ENCODE results near the gene CSMD2. TPM values are rescaled to one million over a fixed set of nuclear protein-coding genes. Genes with fewer than 3 reads are reported as not detected.

Gene CSMD2
- total RNA-seq, 3 donors from 2014 or later = 0.12 to 0.41 (median 0.28) TPM

- H3K4me3 ChIP-seq = no peak overlapping the region
- no peak for DNase-seq
- intact Hi-C loops (cut with DNase I, micrococcal nuclease) = no loop called here
- H3K4me1 ChIP-seq (ENCODE audit: low read depth) = no peaks in the 10 kb centered on the region
- TF ChIP-seq CTCF (IDR thresholded peaks at IDR 0.05) = no peak
- no peaks in the 10 kb centered on the region for H3K36me3 ChIP-seq (ENCODE audit: low read depth)
- H3K9me3 ChIP-seq = no peaks in the 10 kb centered on the region
- no peak for ATAC-seq
Measured at GRCh38 chr1:33860671-33861070, 304.4 kb downstream of the CSMD2 start.

- Histone ChIP-seq H3K9me3 (no peaks in the 10 kb centered on the region), H3K36me3 (ENCODE audit: low read depth) (no peaks in the 10 kb centered on the region), H3K4me3 (no peak overlapping the region), H3K4me1 (ENCODE audit: low read depth) (no peaks in the 10 kb centered on the region)
- TF ChIP-seq CTCF (IDR thresholded peaks at IDR 0.05) = no peak
- no peak for ATAC-seq
- DNase-seq = no peak
- intact Hi-C loops (cut with DNase I, micrococcal nuclease) = no loop called here
Measured at GRCh38 chr1:33854091-33854490, 310.9 kb downstream of the CSMD2 start.

- H3K4me1 ChIP-seq (ENCODE audit: low read depth) = no peaks in the 10 kb centered on the region
- TF ChIP-seq CTCF (IDR thresholded peaks at IDR 0.05) = no peak
- no peaks in the 10 kb centered on the region for H3K9me3 ChIP-seq
- ATAC-seq (no peak), DNase-seq (no peak)
- intact Hi-C loops (cut with DNase I, micrococcal nuclease) = no loop called here
- no peak overlapping the region for H3K4me3 ChIP-seq
- no peaks in the 10 kb centered on the region for H3K36me3 ChIP-seq (ENCODE audit: low read depth)
Measured at GRCh38 chr1:33853431-33853830, 311.6 kb downstream of the CSMD2 start.

- DNase-seq (no peak), ATAC-seq (no peak)
- no peak for TF ChIP-seq CTCF (IDR thresholded peaks at IDR 0.05)
- Histone ChIP-seq H3K4me1 (ENCODE audit: low read depth) (no peaks in the 10 kb centered on the region), H3K4me3 (no peak overlapping the region), H3K9me3 (no peaks in the 10 kb centered on the region), H3K36me3 (ENCODE audit: low read depth) (no peaks in the 10 kb centered on the region)
- intact Hi-C loops (cut with DNase I, micrococcal nuclease) = no loop called here
Measured at GRCh38 chr1:33852711-33853110, 312.3 kb downstream of the CSMD2 start.

GRCh38 chr1:33850481-33850880, 314.5 kb downstream of the CSMD2 start:
- TF ChIP-seq CTCF (IDR thresholded peaks at IDR 0.05) = no peak
- intact Hi-C loops (cut with DNase I, micrococcal nuclease) = no loop called here
- Histone ChIP-seq H3K4me3 (no peak overlapping the region), H3K4me1 (ENCODE audit: low read depth) (no peaks in the 10 kb centered on the region), H3K9me3 (no peaks in the 10 kb centered on the region), H3K36me3 (ENCODE audit: low read depth) (no peaks in the 10 kb centered on the region)
- DNase-seq = no peak
- ATAC-seq = no peak

GRCh38 chr1:33849211-33849610, 315.8 kb downstream of the CSMD2 start:
- Histone ChIP-seq H3K9me3 (no peaks in the 10 kb centered on the region), H3K36me3 (ENCODE audit: low read depth) (no peaks in the 10 kb centered on the region), H3K4me3 (no peak overlapping the region), H3K4me1 (ENCODE audit: low read depth) (no peaks in the 10 kb centered on the region)
- ATAC-seq (no peak), DNase-seq (no peak)
- intact Hi-C loops (cut with DNase I, micrococcal nuclease) = no loop called here
- TF ChIP-seq CTCF (IDR thresholded peaks at IDR 0.05) = no peak

Data from mucosa of descending colon (tissue), 3 donors.